ENCODE data around the gene TRMT5. TPM values are rescaled to one million over a fixed set of nuclear protein-coding genes. Genes with fewer than 3 reads are reported as not detected.

The TRMT5 gene
- total RNA-seq, 4 donors from 2014 or later, result 5.7 to 14.3 (median 9.8) TPM

DNA sequence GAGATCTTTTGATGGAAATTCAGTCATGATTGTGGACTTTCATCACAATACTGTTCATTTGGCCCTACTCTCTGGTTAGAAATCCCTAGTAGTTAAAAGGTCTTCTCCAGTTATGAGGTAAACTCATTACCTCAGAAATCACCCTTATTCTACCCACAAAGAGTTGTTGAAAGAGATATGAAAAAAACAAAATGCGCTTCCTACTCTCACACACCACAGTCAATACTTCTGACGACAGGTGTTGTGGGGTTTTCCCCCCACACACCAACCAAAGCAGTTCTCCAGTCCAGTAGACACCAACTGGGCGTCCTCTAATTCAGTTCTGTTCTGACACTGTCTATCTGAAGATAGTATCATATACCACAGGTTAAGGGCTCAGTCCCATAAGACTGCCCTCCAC is 54.9 kb downstream of the TRMT5 start:
- Histone ChIP-seq H3K4me1 (no peaks in the 10 kb centered on the region), H3K27me3 (no peaks in the 10 kb centered on the region), H3K9me3 (no peaks in the 10 kb centered on the region), H3K27ac (no peak overlapping the region), H3K4me3 (no peak overlapping the region), H3K36me3 (no peaks in the 10 kb centered on the region)
- TF ChIP-seq POLR2A (IDR thresholded peaks at IDR 0.05) (no peak), EP300 (IDR thresholded peaks at IDR 0.05) (no peak)
- TF ChIP-seq, protein P1, sequence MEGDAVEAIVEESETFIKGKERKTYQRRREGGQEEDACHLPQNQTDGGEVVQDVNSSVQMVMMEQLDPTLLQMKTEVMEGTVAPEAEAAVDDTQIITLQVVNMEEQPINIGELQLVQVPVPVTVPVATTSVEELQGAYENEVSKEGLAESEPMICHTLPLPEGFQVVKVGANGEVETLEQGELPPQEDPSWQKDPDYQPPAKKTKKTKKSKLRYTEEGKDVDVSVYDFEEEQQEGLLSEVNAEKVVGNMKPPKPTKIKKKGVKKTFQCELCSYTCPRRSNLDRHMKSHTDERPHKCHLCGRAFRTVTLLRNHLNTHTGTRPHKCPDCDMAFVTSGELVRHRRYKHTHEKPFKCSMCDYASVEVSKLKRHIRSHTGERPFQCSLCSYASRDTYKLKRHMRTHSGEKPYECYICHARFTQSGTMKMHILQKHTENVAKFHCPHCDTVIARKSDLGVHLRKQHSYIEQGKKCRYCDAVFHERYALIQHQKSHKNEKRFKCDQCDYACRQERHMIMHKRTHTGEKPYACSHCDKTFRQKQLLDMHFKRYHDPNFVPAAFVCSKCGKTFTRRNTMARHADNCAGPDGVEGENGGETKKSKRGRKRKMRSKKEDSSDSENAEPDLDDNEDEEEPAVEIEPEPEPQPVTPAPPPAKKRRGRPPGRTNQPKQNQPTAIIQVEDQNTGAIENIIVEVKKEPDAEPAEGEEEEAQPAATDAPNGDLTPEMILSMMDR (IDR thresholded peaks at IDR 0.05), result no peak
- no peak for DNase-seq (ENCODE audit: low spot score in 2 of 2)
- 97 to 99% methylated on average over 3 of the region's 3 CpGs for WGBS, 2 donors

DNA sequence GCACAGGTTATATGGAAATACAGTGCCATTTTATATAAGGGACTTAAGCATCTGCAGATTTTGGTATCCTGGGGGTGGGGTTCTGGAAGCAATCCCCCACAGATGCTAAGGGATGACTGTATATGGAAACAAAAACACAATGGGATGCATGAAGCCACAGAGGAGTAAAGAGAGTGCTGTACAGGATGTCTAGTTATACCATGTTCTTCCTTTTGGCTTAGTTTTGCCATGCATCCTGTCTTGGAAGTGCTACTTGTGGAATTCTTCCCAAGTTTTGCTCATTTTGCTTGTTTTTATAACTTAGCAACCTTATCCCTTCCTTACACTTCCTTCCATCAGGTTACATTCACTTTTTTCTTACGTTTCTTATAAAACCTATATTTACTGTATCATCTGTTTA is 55.6 kb downstream of the TRMT5 start:
- Histone ChIP-seq H3K9me3 (no peaks in the 10 kb centered on the region), H3K4me3 (no peak overlapping the region), H3K4me1 (no peaks in the 10 kb centered on the region), H3K27me3 (no peaks in the 10 kb centered on the region), H3K27ac (no peak overlapping the region), H3K36me3 (no peaks in the 10 kb centered on the region)
- TF ChIP-seq, protein P1 (IDR thresholded peaks at IDR 0.05), result no peak
- TF ChIP-seq POLR2A (IDR thresholded peaks at IDR 0.05) (no peak), EP300 (IDR thresholded peaks at IDR 0.05) (no peak)
- no peak for DNase-seq (ENCODE audit: low spot score in 2 of 2)
- 68 to 69% methylated on average over 1 of the region's 1 CpG for WGBS, 2 donors

DNA sequence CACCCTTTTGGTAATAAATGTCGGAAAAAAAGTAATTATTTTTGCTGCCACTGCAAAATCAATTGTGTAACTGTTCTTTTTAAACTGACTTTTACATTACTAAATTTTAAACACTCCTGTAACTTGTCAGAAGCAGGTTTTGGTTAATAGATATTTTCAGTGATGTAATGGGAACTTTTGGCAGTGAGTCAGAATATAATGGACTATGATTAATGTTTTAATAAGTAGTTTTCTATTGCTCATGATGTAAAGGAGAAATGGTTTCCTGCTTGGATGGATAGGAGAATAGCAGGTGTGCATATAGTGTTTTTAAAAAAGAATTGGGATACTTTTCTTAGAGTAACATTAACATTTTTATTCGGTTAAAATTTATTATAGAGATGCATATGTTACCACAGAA is 58.8 kb downstream of the TRMT5 start:
- WGBS, 2 donors, result 91 to 96% methylated on average over 2 of the region's 2 CpGs
- Histone ChIP-seq H3K36me3 (no peaks in the 10 kb centered on the region), H3K4me1 (no peaks in the 10 kb centered on the region), H3K27ac (no peak overlapping the region), H3K27me3 (no peaks in the 10 kb centered on the region), H3K4me3 (no peak overlapping the region), H3K9me3 (no peaks in the 10 kb centered on the region)
- DNase-seq (ENCODE audit: low spot score in 2 of 2), result no peak
- TF ChIP-seq, protein P1 (IDR thresholded peaks at IDR 0.05), result no peak
- TF ChIP-seq POLR2A (IDR thresholded peaks at IDR 0.05) (no peak), EP300 (IDR thresholded peaks at IDR 0.05) (no peak)

Small RNA genes lying within 50 kb of the gene (small RNA-seq; reads per million reads assigned to genes)
- not detected for gene RNU6-398P

Other genes with a start within 250 kb of the TRMT5 start
- gene MNAT1, start 246.3 kb downstream of the TRMT5 start, total RNA-seq, result 10 to 100 TPM; 32.4 to 48.9 (median 44.6) TPM
- 10 to 100 TPM; 10.4 to 34.2 (median 21.7) TPM for gene SLC38A6, start 166 bp upstream of the TRMT5 start, total RNA-seq

All from tibial nerve (tissue), 4 donors.